A673 (cell line): ENCODE measurements around the gene SPATS1. TPM values are rescaled to one million over a fixed set of nuclear protein-coding genes. Genes with fewer than 3 reads are reported as not detected.

Experiments used
- BruUV-seq: library from RNA; stranded (reverse); fragments of 400-500 nt; replicated peaks from 2 replicates; lab custom pipeline; 2021; lab: Mats Ljungman, UMichigan
- CTCF ChIA-PET: fragments of 300-600 bp; sonication (Branson Sonifier 250); formaldehyde crosslinking; loops from one replicate; lab custom pipeline; 2022; ENCODE audit warnings: antibody characterized with exemption; lab: Charles Lee
- POLR2A ChIA-PET: fragments of 300-600 bp; sonication (Branson Sonifier 250); formaldehyde crosslinking; loops from one replicate; lab custom pipeline; 2022; ENCODE audit warnings: antibody characterized with exemption; ENCODE audit not compliant: low non-redundant PET; lab: Charles Lee
- DNase-seq: peaks from one replicate; pipeline ENCODE4 v3.0.0-alpha.2; 2015; ENCODE audit warnings: low spot score
- H3K27ac ChIP-seq: fragments of 200-600 bp; sonication (generic); 2 replicates; pipeline ENCODE4 v1.5.1; 2016; ENCODE audit warnings: mixed run types, low read depth, mild to moderate bottlenecking, mixed read lengths, antibody characterized with exemption, low read length; ENCODE audit not compliant: poor library complexity, severe bottlenecking
- H3K27me3 ChIP-seq: fragments of 200-600 bp; sonication (generic); replicated peaks from 2 replicates; pipeline ENCODE4 v1.6.1; 2017; ENCODE audit warnings: mixed run types, low read depth, mild to moderate bottlenecking, mixed read lengths, antibody characterized with exemption, low read length; ENCODE audit not compliant: insufficient read depth, poor library complexity
- H3K36me3 ChIP-seq: fragments of 200-600 bp; sonication (generic); 2 replicates; pipeline ENCODE4 v1.6.1; 2016; ENCODE audit warnings: mixed run types, mild to moderate bottlenecking, mixed read lengths, antibody characterized with exemption, low read length; ENCODE audit not compliant: insufficient read depth, poor library complexity, severe bottlenecking
- H3K4me1 ChIP-seq: fragments of 200-600 bp; sonication (generic); 2 replicates; pipeline ENCODE4 v1.6.1; 2017; ENCODE audit warnings: mixed run types, mild to moderate bottlenecking, mixed read lengths, antibody characterized with exemption, low read length; ENCODE audit not compliant: insufficient read depth, poor library complexity, severe bottlenecking
- H3K4me3 ChIP-seq: fragments of 200-600 bp; sonication (generic); 2 replicates; pipeline ENCODE4 v1.5.1; 2016; ENCODE audit warnings: low read depth, mixed run types, mild to moderate bottlenecking, mixed read lengths, low read length; ENCODE audit not compliant: poor library complexity, severe bottlenecking
- H3K9me3 ChIP-seq: fragments of 200-600 bp; sonication (generic); 2 replicates; pipeline ENCODE4 v1.6.1; 2016; ENCODE audit warnings: mixed run types, low read depth, mild to moderate bottlenecking, mixed read lengths, antibody characterized with exemption, low read length; ENCODE audit not compliant: poor library complexity, severe bottlenecking
- CTCF ChIP-seq: fragments of 300-800, 200-600 bp; sonication (generic); conservative IDR thresholded peaks from 2 replicates; pipeline ENCODE4 v1.5.1; 2017; ENCODE audit warnings: low read depth, mild to moderate bottlenecking, antibody characterized with exemption, low read length, moderate library complexity, mixed read lengths
- EZH2 ChIP-seq: fragments of 200-600 bp; sonication (generic); IDR thresholded peaks from 2 replicates; pipeline ENCODE4 v1.6.1; 2017; ENCODE audit warnings: borderline replicate concordance, low read depth, mild to moderate bottlenecking, mixed read lengths, antibody characterized with exemption, low read length; ENCODE audit not compliant: poor library complexity, severe bottlenecking
- intact Hi-C: fragments of 100-400 bp; cut with micrococcal nuclease; formaldehyde crosslinking; loops from one replicate; pipeline ENCODE4 v1.10.0; 2022; ENCODE audit not compliant: unreplicated experiment
- total RNA-seq: library from RNA; stranded (reverse); gene quantifications from 2 replicates; pipeline ENCODE4 v1.2.3, GENCODE V29; 2021

The SPATS1 gene
- total RNA-seq, 1 experiment from 2014 or later, result not detected

GRCh38 chr6:44297063-44298038 is 45.1 kb upstream of the SPATS1 start:
- Histone ChIP-seq H3K27ac (no peak overlapping the region), H3K4me3 (peak overlapping the region; percentile 52), H3K9me3 (no peaks in the 10 kb centered on the region), H3K36me3 (peaks cover 17% of the 10 kb centered on the region), H3K27me3 (peaks cover 30% of the 10 kb centered on the region), H3K4me1 (no peaks in the 10 kb centered on the region)
- ChIA-PET CTCF (interaction anchor here (1.4 kb wide), 1 partner anchor 16 kb away, joined by 4 read pairs; the partner anchor contains the start of gene AARS2), POLR2A (no interaction called here)
- intact Hi-C loops, result no loop called here
- peak; percentile 62 for DNase-seq
- TF ChIP-seq CTCF (no peak), EZH2 (no peak)
- BruUV-seq, result no TSS peak

- intact Hi-C loops, result no loop called here
- Histone ChIP-seq H3K27me3 (peaks cover 24% of the 10 kb centered on the region), H3K4me3 (peak overlapping the region; percentile 52), H3K9me3 (no peaks in the 10 kb centered on the region), H3K36me3 (peaks cover 26% of the 10 kb centered on the region), H3K4me1 (no peaks in the 10 kb centered on the region), H3K27ac (no peak overlapping the region)
- no TSS peak for BruUV-seq
- TF ChIP-seq EZH2 (no peak), CTCF (no peak)
- DNase-seq, result no peak
- CTCF ChIA-PET, result interaction anchor here (1.4 kb wide), 1 partner anchor 15 kb away, joined by 4 read pairs; the partner anchor contains the start of gene AARS2
- POLR2A ChIA-PET, result no interaction called here
These were observed 44.2 kb upstream of the SPATS1 start for GRCh38 chr6:44298055-44298803.

GRCh38 chr6:44298864-44299263 is 43.6 kb upstream of the SPATS1 start:
- no peak overlapping the region for H3K27ac ChIP-seq
- H3K9me3 ChIP-seq, result no peaks in the 10 kb centered on the region
- no peak for DNase-seq
- POLR2A ChIA-PET, result interaction anchor here (0.6 kb wide), 1 partner anchor 13 kb away, joined by 3 read pairs; no protein-coding TSS in a partner anchor
- peaks cover 24% of the 10 kb centered on the region for H3K27me3 ChIP-seq
- intact Hi-C loops, result no loop called here
- no TSS peak for BruUV-seq
- H3K4me3 ChIP-seq, result no peak overlapping the region
- H3K36me3 ChIP-seq, result peaks cover 32% of the 10 kb centered on the region
- CTCF ChIA-PET, result interaction anchor here (1.4 kb wide), 1 partner anchor 14 kb away, joined by 4 read pairs; the partner anchor contains the start of gene AARS2
- TF ChIP-seq EZH2 (no peak), CTCF (no peak)
- no peaks in the 10 kb centered on the region for H3K4me1 ChIP-seq
